Endothelial cell of umbilical vein (primary cell): ENCODE results near the gene TTC17. TPM values are rescaled to one million over a fixed set of nuclear protein-coding genes. Genes with fewer than 3 reads are reported as not detected.

Experiments
- BruUV-seq: library from RNA; stranded (reverse); fragments of 400-500 nt; replicated peaks from 2 replicates; lab custom pipeline; 2021; lab: Mats Ljungman, UMichigan
- CTCF ChIA-PET: fragments of 300-600, 350-600 bp; sonication (Branson Sonifier 250); formaldehyde crosslinking; loops from one replicate; lab custom pipeline; 2021; ENCODE audit warnings: antibody characterized with exemption, inconsistent platforms; lab: Charles Lee
- POLR2A ChIA-PET: fragments of 300-600, 350-600 bp; sonication (Branson Sonifier 250); formaldehyde crosslinking; loops from one replicate; lab custom pipeline; 2021; ENCODE audit warnings: antibody characterized with exemption, inconsistent platforms; lab: Charles Lee
- DNase-seq: peaks from one replicate; pipeline ENCODE4 v3.0.0-alpha.2; 2011; ENCODE audit warnings: low read depth, low spot score
- FAIRE-seq: peaks from 2 replicates; lab custom pipeline; 2011; peaks lifted over from hg19 to GRCh38; lab: Jason Lieb, UNC
- H2AFZ ChIP-seq: 2 replicates; pipeline ENCODE4 v1.6.0; 2012; ENCODE audit warnings: low read depth, low read length, control low read depth, inconsistent platforms
- H3K27ac ChIP-seq: 2 replicates; pipeline ENCODE4 v1.5.1; 2011; ENCODE audit warnings: low read depth, mild to moderate bottlenecking, control low read depth, low read length, moderate library complexity; ENCODE audit not compliant: insufficient read depth
- H3K27me3 ChIP-seq, 2 experiments: 2 replicates each; pipeline versions ENCODE4 v1.6.0 to v1.6.1; 2011; ENCODE audit warnings: low read length in 2 of 2, mixed read lengths in 1 of 2; ENCODE audit not compliant: control insufficient read depth in 2 of 2, insufficient read depth in 2 of 2
- H3K36me3 ChIP-seq, 2 experiments: 2 replicates in 1 of 2; 3 replicates in 1 of 2; pipeline ENCODE4 v1.5.1; 2011; ENCODE audit warnings: low read length in 2 of 2, mild to moderate bottlenecking in 1 of 2, moderate library complexity in 1 of 2; ENCODE audit not compliant: control insufficient read depth in 2 of 2, insufficient read depth in 2 of 2; ENCODE audit errors: extremely low read depth in 1 of 2
- H3K4me1 ChIP-seq: 3 replicates; pipeline ENCODE4 v1.5.1; 2011; ENCODE audit warnings: mild to moderate bottlenecking, low read length; ENCODE audit not compliant: control insufficient read depth, insufficient read depth; ENCODE audit errors: extremely low read depth
- H3K4me2 ChIP-seq: 2 replicates; pipeline ENCODE4 v1.6.1; 2011; ENCODE audit warnings: low read length, control low read depth, mixed read lengths; ENCODE audit not compliant: insufficient read depth
- H3K4me3 ChIP-seq, 3 experiments: fragments of 200-600 bp in 1 of 3; sonication (generic), shearing (Covaris generic) in 1 of 3; replicated peaks in 1 of 3; 2 replicates each; pipeline ENCODE4 v1.5.1; 2011 to 2016; ENCODE audit warnings: control low read depth in 3 of 3, low read length in 3 of 3, mild to moderate bottlenecking in 2 of 3, inconsistent platforms in 1 of 3, low read depth in 1 of 3, moderate library complexity in 1 of 3; ENCODE audit not compliant: insufficient read depth in 1 of 3
- H3K79me2 ChIP-seq: 2 replicates; pipeline ENCODE4 v1.6.0; 2012; ENCODE audit warnings: low read length, inconsistent platforms; ENCODE audit not compliant: control insufficient read depth, insufficient read depth
- H3K9ac ChIP-seq: replicated peaks from 2 replicates; pipeline ENCODE3; 2011; ENCODE audit warnings: low read length, control low read depth; ENCODE audit not compliant: insufficient read depth; ENCODE audit errors: extremely low read depth
- H3K9me1 ChIP-seq: replicated peaks from 3 replicates; pipeline ENCODE4 v1.6.0; 2011; ENCODE audit warnings: mild to moderate bottlenecking, low read length; ENCODE audit not compliant: control insufficient read depth, insufficient read depth; ENCODE audit errors: extremely low read depth
- H3K9me3 ChIP-seq: replicated peaks from 2 replicates; pipeline ENCODE4 v1.5.1; 2012; ENCODE audit warnings: low read length, inconsistent platforms; ENCODE audit not compliant: control insufficient read depth, insufficient read depth
- H4K20me1 ChIP-seq: replicated peaks from 2 replicates; pipeline ENCODE3; 2011; ENCODE audit warnings: mild to moderate bottlenecking, low read length; ENCODE audit not compliant: control insufficient read depth, insufficient read depth; ENCODE audit errors: extremely low read depth
- EZH2 ChIP-seq: IDR thresholded peaks from 2 replicates; pipeline ENCODE4 v1.6.1; 2012; ENCODE audit warnings: borderline replicate concordance, low read depth, mild to moderate bottlenecking, moderate library complexity, low read length, inconsistent platforms; ENCODE audit not compliant: severe bottlenecking
- FOS ChIP-seq: IDR thresholded peaks from 2 replicates; pipeline ENCODE4 v1.6.1; 2011; ENCODE audit warnings: mild to moderate bottlenecking, low read length, moderate library complexity, borderline replicate concordance; ENCODE audit not compliant: insufficient read depth
- GATA2 ChIP-seq: IDR thresholded peaks from 2 replicates; pipeline ENCODE4 v1.7.0; 2011; ENCODE audit warnings: low read depth, mild to moderate bottlenecking, moderate library complexity, mixed read lengths, low read length; ENCODE audit not compliant: insufficient read length, insufficient read depth
- JUN ChIP-seq: IDR thresholded peaks from 2 replicates; pipeline ENCODE4 v1.6.1; 2011; ENCODE audit warnings: borderline replicate concordance, low read depth; ENCODE audit not compliant: insufficient read length, insufficient read depth
- MYC ChIP-seq: IDR thresholded peaks from one replicate; pipeline ENCODE4 v1.6.1; 2011; ENCODE audit warnings: mild to moderate bottlenecking, low read depth, low read length
- POLR2AphosphoS5 ChIP-seq: IDR thresholded peaks from 2 replicates; pipeline ENCODE4 v1.6.1; 2012; ENCODE audit warnings: low read depth, mild to moderate bottlenecking, control low read depth, low read length, moderate library complexity; ENCODE audit not compliant: insufficient read depth
- dilution Hi-C: fragments of 300-500 bp; cut with MboI; formaldehyde crosslinking; loops from one replicate; pipeline ENCODE4 v1.15.0; 2019; ENCODE audit warnings: low sequenced_read_pairs; ENCODE audit not compliant: extremely low pct_ligation_motif_present
- intact Hi-C: fragments of 100-400 bp; cut with micrococcal nuclease; formaldehyde crosslinking; loops from one replicate; pipeline ENCODE4 v1.10.0; 2022
- polyA plus RNA-seq, 4 experiments: library from polyadenylated mRNA; depleted of rRNA in 3 of 4; stranded (reverse) in 3 of 4; unstranded in 1 of 4; fragments of >200 nt; gene quantifications; 2 replicates each; pipeline versions ENCODE4 v1.2.1 to v1.2.3, GENCODE V29; 2011 to 2012; ENCODE audit warnings: missing spikeins in 1 of 4
- total RNA-seq: library from RNA; stranded (reverse); gene quantifications from 2 replicates; pipeline ENCODE4 v1.2.3, GENCODE V29; 2021
- TF ChIP-seq, protein P1 (sequence below), 2 donors: IDR thresholded peaks; 1 replicate in 1 of 2; 2 replicates in 1 of 2; pipeline ENCODE4 v1.5.1; 2011; ENCODE audit warnings: low read length in 2 of 2, mild to moderate bottlenecking in 2 of 2, moderate library complexity in 2 of 2, control low read depth in 1 of 2, inconsistent platforms in 1 of 2, low read depth in 1 of 2; ENCODE audit not compliant: insufficient read depth in 1 of 2; ENCODE audit errors: extremely low read depth in 1 of 2
- TF ChIP-seq, protein P2 (sequence below): IDR thresholded peaks from 2 replicates; pipeline ENCODE4 v1.6.1; 2011; ENCODE audit not compliant: insufficient read depth, insufficient read length

Gene TTC17
- total and polyA plus RNA-seq, 2 donors (not counting 3 experiments of a cell fraction or from before 2014, with no cell fraction given) = 60.7 to 66.8 TPM

DNA sequence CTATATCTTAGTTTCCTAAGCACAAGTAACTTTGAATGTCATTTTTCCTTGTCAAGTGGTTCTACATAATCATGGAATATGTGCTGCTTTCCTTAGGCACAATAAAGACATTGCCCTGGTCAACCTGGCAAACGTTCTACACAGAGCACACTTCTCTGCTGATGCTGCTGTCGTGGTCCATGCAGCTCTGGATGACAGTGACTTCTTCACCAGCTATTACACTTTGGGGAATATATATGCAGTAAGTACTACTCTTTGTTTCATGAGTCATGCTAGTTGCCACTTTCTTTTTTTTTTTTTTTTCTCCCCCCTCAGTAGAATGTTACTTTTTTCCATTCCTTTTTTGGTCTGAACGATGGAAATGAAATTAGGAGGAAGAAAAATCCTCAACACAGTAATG lies 38.5 kb downstream of the TTC17 start:
- intact Hi-C loops (no loop called here), dilution Hi-C loops (no loop called here)
- no peak for FAIRE-seq
- Histone ChIP-seq H3K4me1 (no peaks in the 10 kb centered on the region), H3K9me1 (peaks cover 2% of the 10 kb centered on the region), H3K79me2 (no peaks in the 10 kb centered on the region), H3K9ac (no peak overlapping the region), H2AFZ (no peak overlapping the region), H3K27me3 (no peaks in the 10 kb centered on the region), H3K27ac (no peak overlapping the region), H3K4me2 (no peak overlapping the region), H4K20me1 (no peaks in the 10 kb centered on the region), H3K9me3 (no peaks in the 10 kb centered on the region), H3K4me3 (no peak overlapping the region), H3K36me3 (peaks cover 9 to 18% of the 10 kb centered on the region in 2 experiments)
- ChIA-PET POLR2A (no interaction called here), CTCF (interaction anchor here (0.6 kb wide), 1 partner anchor 31 kb away, joined by 3 read pairs; no protein-coding TSS in a partner anchor)
- BruUV-seq = no TSS peak
- TF ChIP-seq EZH2 (no peak), MYC (no peak), FOS (no peak), JUN (no peak), POLR2AphosphoS5 (no peak), GATA2 (no peak)
- TF ChIP-seq, protein P1, sequence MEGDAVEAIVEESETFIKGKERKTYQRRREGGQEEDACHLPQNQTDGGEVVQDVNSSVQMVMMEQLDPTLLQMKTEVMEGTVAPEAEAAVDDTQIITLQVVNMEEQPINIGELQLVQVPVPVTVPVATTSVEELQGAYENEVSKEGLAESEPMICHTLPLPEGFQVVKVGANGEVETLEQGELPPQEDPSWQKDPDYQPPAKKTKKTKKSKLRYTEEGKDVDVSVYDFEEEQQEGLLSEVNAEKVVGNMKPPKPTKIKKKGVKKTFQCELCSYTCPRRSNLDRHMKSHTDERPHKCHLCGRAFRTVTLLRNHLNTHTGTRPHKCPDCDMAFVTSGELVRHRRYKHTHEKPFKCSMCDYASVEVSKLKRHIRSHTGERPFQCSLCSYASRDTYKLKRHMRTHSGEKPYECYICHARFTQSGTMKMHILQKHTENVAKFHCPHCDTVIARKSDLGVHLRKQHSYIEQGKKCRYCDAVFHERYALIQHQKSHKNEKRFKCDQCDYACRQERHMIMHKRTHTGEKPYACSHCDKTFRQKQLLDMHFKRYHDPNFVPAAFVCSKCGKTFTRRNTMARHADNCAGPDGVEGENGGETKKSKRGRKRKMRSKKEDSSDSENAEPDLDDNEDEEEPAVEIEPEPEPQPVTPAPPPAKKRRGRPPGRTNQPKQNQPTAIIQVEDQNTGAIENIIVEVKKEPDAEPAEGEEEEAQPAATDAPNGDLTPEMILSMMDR (IDR thresholded peaks at IDR 0.05; ENCODE audit: extremely low read depth in 1 of 2, insufficient read depth in 1 of 2, low read depth in 1 of 2, low read length in 2 of 2) = no peak
- TF ChIP-seq, protein P2, sequence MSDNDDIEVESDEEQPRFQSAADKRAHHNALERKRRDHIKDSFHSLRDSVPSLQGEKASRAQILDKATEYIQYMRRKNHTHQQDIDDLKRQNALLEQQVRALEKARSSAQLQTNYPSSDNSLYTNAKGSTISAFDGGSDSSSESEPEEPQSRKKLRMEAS = no peak
- DNase-seq = no peak
